OCI-LY1 (cell line): ENCODE data around the gene MIA3.

Source experiments
- H2AFZ ChIP-seq: fragments of 200-600 bp; sonication (generic), shearing (Covaris generic); 2 replicates; pipeline ENCODE4 v1.6.0; 2014; ENCODE audit warnings: antibody characterized with exemption, mild to moderate bottlenecking, low read length
- H3F3A ChIP-seq: fragments of 200-600 bp; sonication (generic), shearing (Covaris generic); 2 replicates; pipeline ENCODE4 v1.6.0; 2014; ENCODE audit warnings: mild to moderate bottlenecking, antibody characterized with exemption, low read length, moderate library complexity; ENCODE audit not compliant: insufficient read depth
- H3K27ac ChIP-seq: fragments of 200-600 bp; sonication (generic); 2 replicates; pipeline ENCODE4 v1.5.1; 2014; ENCODE audit warnings: low read length, mixed run types, mild to moderate bottlenecking, low read depth; ENCODE audit not compliant: poor library complexity, severe bottlenecking
- H3K27me3 ChIP-seq: fragments of 200-600 bp; sonication (generic); 2 replicates; pipeline ENCODE4 v1.6.0; 2014; ENCODE audit warnings: antibody characterized with exemption, mild to moderate bottlenecking, low read length, moderate library complexity; ENCODE audit not compliant: insufficient read depth
- H3K36me3 ChIP-seq: fragments of 200-600 bp; sonication (generic); 2 replicates; pipeline ENCODE4 v1.6.1; 2014; ENCODE audit warnings: mild to moderate bottlenecking, antibody characterized with exemption, low read length, moderate library complexity, mixed read lengths; ENCODE audit not compliant: insufficient read depth
- H3K4me1 ChIP-seq: fragments of 200-600 bp; sonication (generic); 2 replicates; pipeline ENCODE4 v1.5.1; 2014; ENCODE audit warnings: mild to moderate bottlenecking, low read length, moderate library complexity; ENCODE audit not compliant: insufficient read depth, severe bottlenecking
- H3K4me2 ChIP-seq: fragments of 200-600 bp; sonication (generic), shearing (Covaris generic); 2 replicates; pipeline ENCODE4 v1.6.1; 2014; ENCODE audit warnings: low read length
- H3K4me3 ChIP-seq: fragments of 200-600 bp; sonication (generic); 2 replicates; pipeline ENCODE4 v1.5.1; 2014; ENCODE audit warnings: low read length, low read depth, mild to moderate bottlenecking, mixed read lengths; ENCODE audit not compliant: poor library complexity, severe bottlenecking
- H3K79me2 ChIP-seq: fragments of 200-600 bp; shearing (Covaris generic); 2 replicates; pipeline ENCODE4 v1.6.1; 2016; ENCODE audit warnings: mixed run types, low read length, mixed read lengths; ENCODE audit not compliant: insufficient read depth
- H3K9ac ChIP-seq: fragments of 200-600 bp; sonication (generic), shearing (Covaris generic); 2 replicates; pipeline ENCODE4 v1.6.1; 2014; ENCODE audit warnings: mild to moderate bottlenecking, low read length, mixed read lengths
- H3K9me2 ChIP-seq: fragments of 200-600 bp; sonication (generic), shearing (Covaris generic); 2 replicates; pipeline ENCODE4 v1.6.1; 2014; ENCODE audit warnings: low read depth, mild to moderate bottlenecking, low read length, mixed read lengths
- H3K9me3 ChIP-seq: fragments of 200-600 bp; shearing (Covaris generic); 2 replicates; pipeline ENCODE4 v1.6.1; 2014; ENCODE audit warnings: low read length, mixed read lengths
- H4K20me1 ChIP-seq: fragments of 200-600 bp; sonication (generic), shearing (Covaris generic); 2 replicates; pipeline ENCODE4 v1.6.0; 2016; ENCODE audit warnings: mild to moderate bottlenecking, low read length; ENCODE audit not compliant: insufficient read depth
- EZH2 ChIP-seq: fragments of 200-600 bp; sonication (generic), shearing (Covaris generic); IDR thresholded peaks from 2 replicates; pipeline ENCODE4 v1.8.0; 2017; ENCODE audit warnings: borderline replicate concordance, mixed run types, mild to moderate bottlenecking, antibody characterized with exemption, low read length, moderate library complexity, mixed read lengths
- TF ChIP-seq, protein P1 (sequence below): fragments of 200-600 bp; sonication (generic), shearing (Covaris generic); IDR thresholded peaks from 2 replicates; pipeline ENCODE4 v1.5.1; 2017; ENCODE audit warnings: mild to moderate bottlenecking, antibody characterized with exemption, low read length, moderate library complexity, mixed read lengths

MIA3 gene

DNA sequence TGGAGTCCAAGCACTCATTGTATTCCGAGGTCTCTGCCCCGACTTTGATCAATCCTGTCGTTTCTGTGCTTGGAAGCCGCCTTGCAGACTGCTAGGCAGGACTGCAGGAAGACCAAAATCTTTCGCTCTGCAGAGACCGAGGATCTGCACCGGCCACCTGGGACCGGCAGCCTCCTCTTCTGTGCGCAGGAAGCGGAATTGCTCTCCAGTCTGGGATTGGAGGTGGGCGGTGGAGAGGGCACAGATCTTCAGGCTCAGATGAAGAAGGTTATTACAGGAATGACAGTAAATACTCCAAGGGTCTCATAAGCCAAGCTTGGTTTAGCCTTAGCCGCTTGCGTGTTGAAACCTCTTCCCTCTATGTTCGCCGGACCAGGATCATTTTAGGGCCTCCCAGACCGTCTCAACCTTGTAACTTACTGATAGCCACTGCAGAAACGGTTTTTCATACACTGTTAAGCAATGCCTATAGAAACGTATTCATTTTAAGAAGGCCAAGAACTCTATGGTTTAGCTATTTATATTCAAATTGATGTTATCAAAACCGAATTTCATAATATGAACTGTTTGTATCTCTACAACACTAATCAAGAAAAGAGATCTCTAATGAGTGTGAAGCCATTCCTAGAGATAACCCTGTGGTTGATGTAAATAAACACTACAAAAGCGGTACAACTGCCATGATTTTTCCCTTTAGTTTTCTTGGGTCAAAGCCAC, 1.1 kb downstream of the MIA3 start:
- H3K27me3 ChIP-seq: no peaks in the 10 kb centered on the region; the same call in 1 of the 2 replicates
- H3K9me2 ChIP-seq: no peaks in the 10 kb centered on the region
- no peak overlapping the region for H3K27ac ChIP-seq
- H2AFZ ChIP-seq: no peak overlapping the region
- peak overlapping the region; percentile 98 for H3K4me2 ChIP-seq
- H3K9me3 ChIP-seq: no peaks in the 10 kb centered on the region
- no peaks in the 10 kb centered on the region for H4K20me1 ChIP-seq
- TF ChIP-seq EZH2: no peak
- TF ChIP-seq, protein P1, sequence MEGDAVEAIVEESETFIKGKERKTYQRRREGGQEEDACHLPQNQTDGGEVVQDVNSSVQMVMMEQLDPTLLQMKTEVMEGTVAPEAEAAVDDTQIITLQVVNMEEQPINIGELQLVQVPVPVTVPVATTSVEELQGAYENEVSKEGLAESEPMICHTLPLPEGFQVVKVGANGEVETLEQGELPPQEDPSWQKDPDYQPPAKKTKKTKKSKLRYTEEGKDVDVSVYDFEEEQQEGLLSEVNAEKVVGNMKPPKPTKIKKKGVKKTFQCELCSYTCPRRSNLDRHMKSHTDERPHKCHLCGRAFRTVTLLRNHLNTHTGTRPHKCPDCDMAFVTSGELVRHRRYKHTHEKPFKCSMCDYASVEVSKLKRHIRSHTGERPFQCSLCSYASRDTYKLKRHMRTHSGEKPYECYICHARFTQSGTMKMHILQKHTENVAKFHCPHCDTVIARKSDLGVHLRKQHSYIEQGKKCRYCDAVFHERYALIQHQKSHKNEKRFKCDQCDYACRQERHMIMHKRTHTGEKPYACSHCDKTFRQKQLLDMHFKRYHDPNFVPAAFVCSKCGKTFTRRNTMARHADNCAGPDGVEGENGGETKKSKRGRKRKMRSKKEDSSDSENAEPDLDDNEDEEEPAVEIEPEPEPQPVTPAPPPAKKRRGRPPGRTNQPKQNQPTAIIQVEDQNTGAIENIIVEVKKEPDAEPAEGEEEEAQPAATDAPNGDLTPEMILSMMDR: no peak
- H3K36me3 ChIP-seq: peaks cover 4% of the 10 kb centered on the region; the same call in 1 of the 2 replicates
- no peaks in the 10 kb centered on the region for H3F3A ChIP-seq
- H3K79me2 ChIP-seq: no peaks in the 10 kb centered on the region
- H3K9ac ChIP-seq: peak overlapping the region; percentile 89
- H3K4me3 ChIP-seq: peak overlapping the region; percentile 98
- peaks cover 18% of the 10 kb centered on the region for H3K4me1 ChIP-seq

DNA sequence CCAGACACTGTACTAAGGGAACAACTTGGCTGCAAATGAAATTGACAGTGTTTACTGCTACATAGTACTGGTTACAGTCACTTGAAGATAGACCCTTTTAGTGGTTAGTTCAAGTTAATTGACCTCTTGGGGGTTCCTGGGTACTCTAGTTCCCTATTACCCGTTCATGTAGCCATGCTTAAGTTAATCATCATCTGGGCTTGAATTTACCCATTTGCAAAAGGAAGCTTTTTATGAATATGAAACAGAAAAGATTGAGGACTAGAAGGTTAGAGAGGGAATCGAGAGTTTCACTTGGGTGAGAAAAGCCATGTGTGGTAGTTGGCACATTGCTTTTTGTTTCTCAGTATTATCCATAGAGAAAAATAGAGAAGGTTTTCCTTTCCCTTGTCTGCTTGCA, 2.7 kb downstream of the MIA3 start:
- H3K4me2 ChIP-seq: no peak overlapping the region
- no peak overlapping the region for H3K9ac ChIP-seq
- H3K36me3 ChIP-seq: peaks cover 8% of the 10 kb centered on the region; the same call in 1 of the 2 replicates
- no peak overlapping the region for H3K27ac ChIP-seq
- H3K4me1 ChIP-seq: peaks cover 18% of the 10 kb centered on the region
- TF ChIP-seq, protein P1: no peak
- no peak for TF ChIP-seq EZH2
- H4K20me1 ChIP-seq: no peaks in the 10 kb centered on the region
- no peaks in the 10 kb centered on the region; the same call in 1 of the 2 replicates for H3K27me3 ChIP-seq
- no peaks in the 10 kb centered on the region for H3K79me2 ChIP-seq
- H3K4me3 ChIP-seq: no peak overlapping the region
- H3K9me2 ChIP-seq: no peaks in the 10 kb centered on the region
- H3K9me3 ChIP-seq: no peaks in the 10 kb centered on the region
- H3F3A ChIP-seq: no peaks in the 10 kb centered on the region
- H2AFZ ChIP-seq: no peak overlapping the region

DNA sequence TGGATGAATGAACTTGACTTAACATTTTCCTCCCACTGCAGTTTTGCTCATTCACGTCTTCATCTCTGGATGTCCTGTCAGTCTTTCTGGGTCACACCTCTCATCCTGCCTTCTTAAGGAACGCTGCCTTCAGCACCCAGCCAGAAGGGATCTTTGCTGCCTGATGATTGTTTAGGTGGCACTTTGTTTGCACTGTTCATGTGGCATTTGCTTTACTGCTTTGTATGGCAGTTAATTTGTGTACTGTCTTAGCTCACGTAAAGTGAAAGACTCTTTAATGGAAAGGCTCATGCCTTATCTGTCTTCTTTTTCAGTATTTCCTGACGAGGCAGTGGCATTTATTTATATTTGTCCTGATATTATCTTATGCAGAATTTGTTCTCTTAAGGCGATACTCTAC, 4.9 kb downstream of the MIA3 start:
- H3K27ac ChIP-seq: no peak overlapping the region
- no peaks in the 10 kb centered on the region; the same call in 1 of the 2 replicates for H3K27me3 ChIP-seq
- H3K36me3 ChIP-seq: peaks cover 16% of the 10 kb centered on the region
- no peaks in the 10 kb centered on the region for H3F3A ChIP-seq
- H4K20me1 ChIP-seq: no peaks in the 10 kb centered on the region
- no peaks in the 10 kb centered on the region for H3K9me3 ChIP-seq
- no peak overlapping the region for H2AFZ ChIP-seq
- H3K79me2 ChIP-seq: no peaks in the 10 kb centered on the region
- no peak overlapping the region for H3K9ac ChIP-seq
- no peak for TF ChIP-seq EZH2
- TF ChIP-seq, protein P1: no peak
- no peak overlapping the region for H3K4me3 ChIP-seq
- H3K9me2 ChIP-seq: no peaks in the 10 kb centered on the region
- peaks cover 12% of the 10 kb centered on the region for H3K4me1 ChIP-seq
- H3K4me2 ChIP-seq: no peak overlapping the region
